Measurements from ENCODE around the gene SPAM1.

DNA sequence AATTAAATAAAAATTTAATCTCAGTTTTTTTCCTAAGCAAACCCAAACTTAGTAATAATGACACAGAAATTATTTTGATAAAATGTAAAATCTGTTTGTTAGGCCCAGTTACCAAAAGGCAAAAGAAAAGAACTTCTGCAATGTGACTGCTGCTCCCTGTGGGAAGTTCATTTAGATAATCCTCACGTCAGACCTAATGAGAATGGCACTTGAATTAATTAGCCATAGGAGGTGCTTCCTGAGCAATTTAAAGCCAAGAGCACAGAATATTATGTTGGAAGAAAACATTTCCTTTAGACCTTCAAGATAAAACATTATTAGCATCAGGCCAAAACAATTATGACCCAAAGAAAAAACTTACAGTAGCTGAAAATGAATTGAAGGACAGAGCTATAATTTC is 19.4 kb downstream of the SPAM1 start:
- TF ChIP-seq, protein P1, sequence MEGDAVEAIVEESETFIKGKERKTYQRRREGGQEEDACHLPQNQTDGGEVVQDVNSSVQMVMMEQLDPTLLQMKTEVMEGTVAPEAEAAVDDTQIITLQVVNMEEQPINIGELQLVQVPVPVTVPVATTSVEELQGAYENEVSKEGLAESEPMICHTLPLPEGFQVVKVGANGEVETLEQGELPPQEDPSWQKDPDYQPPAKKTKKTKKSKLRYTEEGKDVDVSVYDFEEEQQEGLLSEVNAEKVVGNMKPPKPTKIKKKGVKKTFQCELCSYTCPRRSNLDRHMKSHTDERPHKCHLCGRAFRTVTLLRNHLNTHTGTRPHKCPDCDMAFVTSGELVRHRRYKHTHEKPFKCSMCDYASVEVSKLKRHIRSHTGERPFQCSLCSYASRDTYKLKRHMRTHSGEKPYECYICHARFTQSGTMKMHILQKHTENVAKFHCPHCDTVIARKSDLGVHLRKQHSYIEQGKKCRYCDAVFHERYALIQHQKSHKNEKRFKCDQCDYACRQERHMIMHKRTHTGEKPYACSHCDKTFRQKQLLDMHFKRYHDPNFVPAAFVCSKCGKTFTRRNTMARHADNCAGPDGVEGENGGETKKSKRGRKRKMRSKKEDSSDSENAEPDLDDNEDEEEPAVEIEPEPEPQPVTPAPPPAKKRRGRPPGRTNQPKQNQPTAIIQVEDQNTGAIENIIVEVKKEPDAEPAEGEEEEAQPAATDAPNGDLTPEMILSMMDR (optimal IDR thresholded peaks at IDR 0.05 in 1 of 3, IDR thresholded peaks at IDR 0.05 in 1 of 3, conservative IDR thresholded peaks at IDR 0.05 in 1 of 3; ENCODE audit: extremely low read depth in 1 of 3, insufficient read depth in 2 of 3, low read length in 3 of 3) = no peak
- no peak for TF ChIP-seq EZH2 (IDR thresholded peaks at IDR 0.05; ENCODE audit: low read length)

Data from keratinocyte (primary cell).